GM19099 (cell line): ENCODE results near the gene MIGA1.

Experiments
- POLR2A ChIP-seq: IDR thresholded peaks from 3 replicates; pipeline ENCODE4 v1.6.1; 2011; ENCODE audit warnings: low read depth; ENCODE audit not compliant: insufficient read length; ENCODE audit errors: extremely low read depth

Gene MIGA1

GRCh38 chr1:77876884-77877283, 97.4 kb downstream of the MIGA1 start:
- no peak for TF ChIP-seq POLR2A

- no peak for TF ChIP-seq POLR2A
These were observed 101.6 kb downstream of the MIGA1 start for GRCh38 chr1:77881061-77881460.

GRCh38 chr1:77882411-77882810, 103.0 kb downstream of the MIGA1 start:
- no peak for TF ChIP-seq POLR2A

- TF ChIP-seq POLR2A, result no peak
These were observed 108.8 kb downstream of the MIGA1 start, which contains the start of gene NEXN for GRCh38 chr1:77888081-77888780. NEXN (plus strand) TSS chr1:77888624; CDS start chr1:77916107, 27,483 bp downstream.

GRCh38 chr1:77888781-77889642, 109.6 kb downstream of the MIGA1 start:
- no peak for TF ChIP-seq POLR2A

GRCh38 chr1:77889671-77890070, 110.2 kb downstream of the MIGA1 start:
- TF ChIP-seq POLR2A, result no peak

GRCh38 chr1:77891200-77891599, 111.8 kb downstream of the MIGA1 start:
- no peak for TF ChIP-seq POLR2A

- TF ChIP-seq POLR2A, result no peak
These were observed 120.3 kb downstream of the MIGA1 start for GRCh38 chr1:77899647-77900320.

- no peak for TF ChIP-seq POLR2A
These were observed 121.3 kb downstream of the MIGA1 start for GRCh38 chr1:77900687-77901293.

- TF ChIP-seq POLR2A, result no peak
These were observed 126.2 kb downstream of the MIGA1 start for GRCh38 chr1:77905603-77906002.

- no peak for TF ChIP-seq POLR2A
These were observed 126.6 kb downstream of the MIGA1 start for GRCh38 chr1:77906019-77906545.

GRCh38 chr1:77906624-77907023, 127.2 kb downstream of the MIGA1 start:
- TF ChIP-seq POLR2A, result no peak

GRCh38 chr1:77910116-77910515, 130.7 kb downstream of the MIGA1 start:
- no peak for TF ChIP-seq POLR2A

- no peak for TF ChIP-seq POLR2A
These were observed 146.1 kb downstream of the MIGA1 start for GRCh38 chr1:77925518-77925917.

- TF ChIP-seq POLR2A, result no peak
These were observed 146.5 kb downstream of the MIGA1 start for GRCh38 chr1:77925956-77926355.
